Posterior cingulate gyrus (tissue), 11 donors: ENCODE data around the gene ZFPL1.

Experiments used
- DNase-seq, 10 donors: peaks; one replicate each; pipeline versions ENCODE4 v3.0.0 to v3.0.0-alpha.2; 2020 to 2021; ENCODE audit warnings: mixed read lengths in 3 of 10
- intact Hi-C: fragments of 100-400 bp; cut with DNase I; formaldehyde crosslinking; loops from one replicate; pipeline ENCODE4 v1.15.1; 2023

Gene ZFPL1

GRCh38 chr11:65111159-65111743 is 27.2 kb downstream of the ZFPL1 start:
- DNase-seq, result no peak
- intact Hi-C loops, result loop anchor here (5.0 to 10.0 kb wide), 2 partner anchors 84 to 186 kb away; partner anchors contain the start of genes PPP2R5B and SNX15

- intact Hi-C loops, result loop anchor here (5.0 to 10.0 kb wide), 2 partner anchors 85 to 187 kb away; partner anchors contain the start of genes PPP2R5B and SNX15
- DNase-seq, result peak; percentile 94 to 100 (median 98)
These were observed 27.9 kb downstream of the ZFPL1 start, which contains the start of gene TM7SF2 for GRCh38 chr11:65111744-65112545. TM7SF2 (plus strand) TSS chr11:65111872; CDS start chr11:65112016, 144 bp downstream.

GRCh38 chr11:65112546-65113360 is 28.7 kb downstream of the ZFPL1 start:
- DNase-seq, result peak; percentile 35 to 95 (median 66)
- intact Hi-C loops, result loop anchor here (5.0 to 10.0 kb wide), 2 partner anchors 85 to 188 kb away; partner anchors contain the start of genes PPP2R5B and SNX15

GRCh38 chr11:65113361-65113756 is 29.3 kb downstream of the ZFPL1 start:
- DNase-seq, result peak in 2 of 10 donors; percentile 9 to 63
- intact Hi-C loops, result loop anchor here (5.0 to 10.0 kb wide), 2 partner anchors 86 to 189 kb away; partner anchors contain the start of genes PPP2R5B and SNX15

- DNase-seq, result peak in 2 of 10 donors; percentile 0 to 59
- intact Hi-C loops, result loop anchor here (5.0 to 10.0 kb wide), 2 partner anchors 87 to 189 kb away; partner anchors contain the start of genes PPP2R5B and SNX15
These were observed 29.8 kb downstream of the ZFPL1 start for GRCh38 chr11:65113839-65114238.

- intact Hi-C loops, result loop anchor here (5.0 to 10.0 kb wide), 3 partner anchors 87 to 337 kb away; partner anchors contain the start of genes PPP2R5B, SF1 and SNX15
- peak in 2 of 10 donors; percentile 37 to 75 for DNase-seq
These were observed 30.6 kb downstream of the ZFPL1 start for GRCh38 chr11:65114538-65115171.

- DNase-seq, result peak in 2 of 10 donors; percentile 55 to 63
- intact Hi-C loops, result loop anchor here (5.0 to 10.0 kb wide), 2 partner anchors 191 to 338 kb away; partner anchors contain the start of genes PPP2R5B and SF1
These were observed 31.5 kb downstream of the ZFPL1 start for GRCh38 chr11:65115361-65116082.

- intact Hi-C loops, result loop anchor here (5.0 to 10.0 kb wide), 2 partner anchors 192 to 339 kb away; partner anchors contain the start of genes PPP2R5B and SF1
- peak in 3 of 10 donors; percentile 36 to 90 (median 82) for DNase-seq
These were observed 32.6 kb downstream of the ZFPL1 start for GRCh38 chr11:65116370-65117205.

GRCh38 chr11:65117206-65118096 is 33.4 kb downstream of the ZFPL1 start, which contains the start of gene ZNHIT2:
ZNHIT2 (minus strand) TSS chr11:65117701; CDS start chr11:65117653, 48 bp downstream.
- peak; percentile 99 to 100 (median 100) for DNase-seq
- intact Hi-C loops, result loop anchor here (2.0 to 10.0 kb wide), 3 partner anchors 105 to 340 kb away; partner anchors contain the start of genes PPP2R5B and SF1

GRCh38 chr11:65118097-65118837 is 34.2 kb downstream of the ZFPL1 start:
- peak in 1 of 10 donors; percentile 66 for DNase-seq
- intact Hi-C loops, result loop anchor here (2.0 to 10.0 kb wide), 3 partner anchors 105 to 341 kb away; partner anchors contain the start of genes PPP2R5B and SF1

GRCh38 chr11:65118891-65119669 is 35.1 kb downstream of the ZFPL1 start:
- intact Hi-C loops, result loop anchor here (2.0 to 10.0 kb wide), 3 partner anchors 106 to 342 kb away; partner anchors contain the start of genes PPP2R5B and SF1
- peak in 3 of 10 donors; percentile 2 to 62 (median 19) for DNase-seq

GRCh38 chr11:65119670-65119995 is 35.6 kb downstream of the ZFPL1 start:
- DNase-seq, result peak in 1 of 10 donors; percentile 12
- intact Hi-C loops, result loop anchor here (2.0 to 10.0 kb wide), 3 partner anchors 107 to 342 kb away; partner anchors contain the start of genes PPP2R5B and SF1

GRCh38 chr11:65120831-65121230 is 36.8 kb downstream of the ZFPL1 start:
- intact Hi-C loops, result loop anchor here (5.0 kb wide), 1 partner anchor 39 kb away; the partner anchor contains the start of genes CDCA5 and ZFPL1
- DNase-seq, result peak in 1 of 10 donors; percentile 3

- intact Hi-C loops, result loop anchor here (5.0 kb wide), 1 partner anchor 39 kb away; the partner anchor contains the start of genes CDCA5 and ZFPL1
- DNase-seq, result peak in 2 of 10 donors; percentile 67 to 77
These were observed 37.4 kb downstream of the ZFPL1 start for GRCh38 chr11:65121447-65121864.
